Fibroblast of skin of right quadriceps (primary cell): ENCODE measurements around the gene ADAD2.

Experiments
- DNase-seq: peaks from one replicate; pipeline ENCODE4 v3.0.0-alpha.2; 2013

The ADAD2 gene

DNA sequence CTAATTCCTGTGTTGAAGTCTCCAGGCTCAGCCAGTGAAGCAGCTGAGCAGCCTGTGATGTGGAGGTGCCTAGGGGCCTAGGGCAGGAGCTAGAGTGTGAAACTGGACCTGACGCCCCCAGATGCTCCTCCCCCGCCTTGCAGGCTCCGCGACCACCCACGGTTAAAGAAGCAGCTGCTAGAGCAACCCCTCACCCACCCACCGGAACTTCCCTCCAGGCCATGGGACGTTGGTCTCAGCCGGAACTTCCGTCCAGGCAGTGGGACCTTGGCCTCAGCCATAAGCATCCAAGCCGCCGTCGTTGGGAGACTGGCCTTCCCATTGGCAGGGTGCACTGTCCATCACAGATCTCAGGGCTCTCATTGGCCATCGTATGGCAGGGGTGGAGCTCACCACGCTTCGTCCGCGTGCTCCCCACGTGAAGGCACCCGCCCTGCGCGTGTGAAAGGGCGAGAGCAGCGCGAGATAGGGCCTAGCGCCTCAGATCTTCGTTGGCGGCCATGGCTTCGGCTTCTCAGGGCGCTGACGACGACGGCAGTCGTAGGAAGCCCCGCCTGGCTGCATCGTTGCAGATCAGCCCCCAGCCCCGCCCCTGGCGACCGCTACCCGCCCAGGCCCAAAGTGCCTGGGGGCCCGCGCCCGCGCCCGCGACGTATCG lies at the start of gene ADAD2:
ADAD2 (plus strand) TSS at position 427 of the 658 bp plus-strand sequence; CDS start at position 501, 74 bp downstream.
- DNase-seq, result no peak

- no peak for DNase-seq
These were observed 47.9 kb upstream of the ADAD2 start for GRCh38 chr16:84143081-84143480.

DNA sequence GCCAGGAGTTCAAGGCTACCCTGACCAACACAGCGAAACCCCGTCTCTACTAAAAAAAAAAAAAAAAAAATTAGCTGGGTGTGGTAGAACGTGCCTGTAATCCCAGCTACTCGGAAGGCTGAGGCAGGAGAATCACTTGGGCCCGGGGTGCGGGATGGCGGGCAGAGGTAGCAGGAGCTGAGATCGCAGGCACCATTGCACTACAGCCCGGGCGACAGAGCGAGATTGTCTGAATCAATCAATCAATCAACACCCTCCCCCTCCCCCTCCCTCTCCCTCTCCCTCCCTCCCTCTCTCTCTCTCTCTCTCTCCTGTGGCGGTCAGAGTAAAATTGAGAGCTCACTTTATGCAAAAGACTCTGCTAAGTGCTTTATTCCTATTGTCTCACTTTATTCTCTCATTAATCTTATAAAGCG lies 47.2 kb upstream of the ADAD2 start:
- no peak for DNase-seq

DNA sequence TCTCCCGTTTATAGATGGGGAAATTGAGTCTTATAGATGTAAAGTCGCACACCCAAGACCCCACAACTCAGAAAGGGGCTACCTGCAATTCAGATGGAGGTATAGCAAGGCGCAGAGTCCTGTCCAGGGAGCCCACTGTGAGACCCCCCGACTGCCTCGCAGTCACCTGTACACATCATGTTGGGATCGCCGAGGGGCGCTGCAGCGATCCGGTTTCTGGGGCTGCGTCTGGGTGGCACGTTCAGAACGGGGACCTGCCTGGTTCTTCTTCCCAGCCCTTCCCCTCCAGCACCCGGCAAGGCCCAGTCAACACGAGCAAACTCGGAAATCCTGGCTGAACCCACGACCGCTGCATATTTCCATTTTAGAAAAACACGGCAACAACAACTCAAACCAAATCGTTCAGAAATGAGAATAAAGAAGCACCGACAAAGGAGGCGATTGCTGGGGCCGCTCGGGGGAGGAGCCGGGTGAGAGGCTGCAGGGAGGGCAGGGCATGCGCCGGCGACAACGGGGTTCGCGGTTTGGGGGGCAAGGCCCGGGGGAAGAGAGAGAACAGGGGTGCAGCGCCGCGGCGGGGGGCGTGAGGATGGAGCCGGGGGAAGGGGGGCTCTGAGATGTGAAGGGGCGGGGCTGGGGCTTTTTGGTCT lies 46.6 kb upstream of the ADAD2 start:
- DNase-seq, result no peak

- DNase-seq, result peak; percentile 85
These were observed 45.9 kb upstream of the ADAD2 start, which contains the start of the genes DNAAF1 and HSDL1 for GRCh38 chr16:84144859-84145639. TSS of gene DNAAF1 (plus strand) at chr16:84145308. CDS start at chr16:84145441, 133 bp downstream. TSS of gene HSDL1 (minus strand) at chr16:84145177. CDS start at chr16:84131321, 13,856 bp downstream.

GRCh38 chr16:84150926-84151325 lies 40.0 kb upstream of the ADAD2 start:
- DNase-seq, result no peak

- no peak for DNase-seq
These were observed 37.2 kb upstream of the ADAD2 start for GRCh38 chr16:84153660-84154214.

GRCh38 chr16:84155226-84155625 lies 35.7 kb upstream of the ADAD2 start:
- no peak for DNase-seq

DNA sequence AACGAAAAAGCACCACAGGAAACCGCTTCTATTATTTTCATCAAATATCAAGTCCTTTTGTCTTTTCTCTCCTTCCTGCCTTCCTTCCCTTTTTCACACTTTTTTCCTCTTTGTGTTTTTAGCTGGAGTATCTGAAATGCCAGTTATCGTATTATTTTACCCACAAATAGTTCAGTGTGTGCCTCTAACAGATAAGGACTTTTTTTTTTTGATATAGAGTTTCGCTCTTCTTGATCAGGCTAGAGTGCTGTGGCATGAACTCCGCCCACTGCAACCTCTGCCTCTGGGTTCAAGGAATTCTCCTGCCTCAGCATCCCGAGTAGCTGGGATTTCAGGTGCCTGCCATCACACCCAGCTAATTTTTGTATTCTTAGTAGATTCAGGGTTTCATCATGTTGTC lies 35.2 kb upstream of the ADAD2 start:
- DNase-seq, result no peak

- peak; percentile 33 for DNase-seq
These were observed 34.6 kb upstream of the ADAD2 start for GRCh38 chr16:84156342-84156784.

DNA sequence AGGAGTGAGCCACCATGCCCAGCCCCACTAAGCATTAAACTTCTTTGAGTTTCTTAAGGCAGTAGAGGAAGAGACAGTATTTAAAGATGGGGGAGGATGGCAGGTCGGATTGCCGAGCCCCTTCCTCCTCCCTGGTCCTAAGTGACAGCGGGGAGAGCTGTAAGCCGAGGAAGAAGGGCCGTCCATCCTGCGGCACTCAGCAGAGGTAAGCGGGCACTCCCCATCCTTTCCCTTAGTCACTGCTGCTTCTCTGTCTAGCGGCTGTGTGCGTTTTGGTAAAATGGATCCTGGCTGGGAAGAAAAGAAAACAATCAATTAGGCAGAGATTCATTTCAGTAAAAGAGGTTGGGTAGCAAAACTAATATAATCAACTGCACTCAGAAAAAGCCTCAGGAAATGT lies 31.9 kb upstream of the ADAD2 start:
- no peak for DNase-seq

GRCh38 chr16:84159800-84160199 lies 31.2 kb upstream of the ADAD2 start:
- no peak for DNase-seq

DNA sequence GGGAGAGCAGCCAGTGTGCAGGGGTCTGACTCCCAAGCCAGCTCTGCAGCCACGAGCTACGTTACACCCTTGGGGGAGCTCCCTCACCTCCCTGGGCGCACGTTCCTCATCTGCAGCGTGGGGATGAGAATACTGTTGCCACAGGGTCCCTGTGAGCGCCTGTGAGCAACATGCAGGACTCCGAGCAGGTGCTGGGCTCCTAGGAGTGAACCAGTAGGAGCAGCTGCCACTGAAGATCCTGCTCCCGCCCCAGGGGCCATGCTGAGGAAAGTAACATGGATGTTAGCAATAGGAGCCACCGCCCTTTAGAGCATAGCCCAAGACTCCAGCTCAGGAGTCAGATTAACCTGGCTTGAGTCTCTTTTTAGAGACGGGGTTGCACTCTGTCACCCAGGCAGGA lies 29.9 kb upstream of the ADAD2 start:
- no peak for DNase-seq

DNA sequence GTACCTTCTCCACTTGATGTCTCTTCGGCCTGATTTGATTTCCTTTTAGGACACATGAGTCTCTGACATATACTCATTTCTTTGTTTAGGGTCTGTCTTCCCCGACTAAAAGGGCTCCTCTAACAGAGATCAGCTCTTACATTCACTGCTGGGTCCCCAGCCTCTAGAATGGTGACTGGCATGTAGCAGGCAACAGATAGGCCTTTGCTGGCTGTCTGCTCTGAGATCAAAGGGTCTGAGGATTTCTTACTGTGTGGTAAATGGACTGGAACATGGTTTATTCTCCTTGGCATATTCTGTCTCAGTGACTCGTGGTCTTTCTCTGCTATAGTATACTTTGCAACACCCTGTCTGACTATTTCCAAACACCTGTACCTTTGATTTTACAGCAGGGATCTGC lies 29.2 kb upstream of the ADAD2 start:
- DNase-seq, result no peak

GRCh38 chr16:84165746-84166145 lies 25.2 kb upstream of the ADAD2 start:
- DNase-seq, result no peak

DNA sequence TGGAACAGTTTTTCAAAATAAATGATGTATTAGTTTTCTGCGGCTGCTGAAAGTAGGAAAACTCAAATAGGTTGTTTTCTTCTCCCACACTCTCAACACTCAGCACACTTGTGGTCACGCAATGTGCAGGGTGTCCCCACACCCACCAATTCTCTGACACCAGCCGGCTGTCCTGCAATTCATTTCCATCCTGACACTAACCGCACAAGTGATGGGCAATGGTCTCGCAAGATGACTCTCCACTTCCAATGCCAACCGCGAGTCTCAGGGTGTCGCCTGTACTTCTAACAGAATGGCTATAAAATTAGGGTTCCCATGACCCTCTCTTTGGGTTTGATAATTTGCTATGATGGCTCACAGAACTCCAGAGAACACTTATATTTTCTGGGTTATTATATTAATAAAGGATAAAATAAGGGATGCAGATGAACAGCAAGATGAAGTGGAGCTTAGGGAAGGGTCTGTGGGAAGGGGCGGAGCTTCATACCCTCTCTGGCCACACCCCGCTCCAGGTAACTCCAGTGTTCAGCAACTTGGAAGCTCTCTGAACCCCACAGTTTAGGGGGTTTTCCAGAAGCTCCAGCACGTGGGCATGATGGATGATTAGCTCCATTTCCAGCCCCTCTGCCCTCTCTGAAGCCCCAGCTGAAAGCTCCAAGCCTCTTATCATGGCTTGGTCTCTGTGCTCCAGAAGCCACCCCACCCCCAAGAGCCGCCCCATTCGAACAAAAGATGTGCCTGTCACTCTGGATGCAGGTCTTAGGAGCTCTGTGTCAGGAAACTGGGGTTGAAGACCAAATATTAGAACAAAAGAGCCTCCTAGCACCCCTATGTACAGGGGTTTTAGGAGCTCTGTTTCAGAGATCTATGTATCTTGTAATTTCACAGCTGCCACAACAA lies 23.9 kb upstream of the ADAD2 start:
- DNase-seq, result no peak

GRCh38 chr16:84169765-84170310 lies 21.1 kb upstream of the ADAD2 start:
- DNase-seq, result no peak

DNA sequence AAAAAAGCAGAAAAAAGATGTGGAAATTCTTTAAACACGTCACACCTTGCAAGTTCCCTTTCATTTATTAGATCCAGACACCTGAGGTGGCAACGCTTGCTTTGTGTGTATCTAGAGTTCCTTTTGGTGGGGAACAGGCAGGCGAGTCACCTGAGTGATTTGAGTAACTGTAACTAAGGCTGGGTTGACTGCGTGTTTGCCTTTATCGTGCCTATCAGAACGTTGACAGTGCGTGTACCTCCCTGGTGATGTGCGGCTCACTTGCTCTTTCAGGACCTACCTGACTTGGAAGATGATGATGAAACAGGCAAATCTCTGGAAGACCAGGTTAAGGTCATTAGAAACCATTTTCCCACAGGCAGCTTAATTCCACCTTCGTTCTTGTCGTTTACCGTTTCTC lies 16.6 kb upstream of the ADAD2 start:
- no peak for DNase-seq

GRCh38 chr16:84175350-84176081 lies 15.4 kb upstream of the ADAD2 start:
- DNase-seq, result peak; percentile 35

GRCh38 chr16:84176192-84177053 lies 14.5 kb upstream of the ADAD2 start:
- no peak for DNase-seq
